Coronary artery (tissue), 2 donors: ENCODE measurements around the gene MRPL1.

Experiments
- DNase-seq: peaks from one replicate; pipeline ENCODE4 v3.0.0-alpha.2; 2017; ENCODE audit warnings: low spot score
- H3K27ac ChIP-seq, 2 donors: fragments of 200-600 bp; sonication (generic); one replicate each; pipeline ENCODE4 v1.5.1; 2016 to 2019
- H3K4me3 ChIP-seq: fragments of 200-600 bp; sonication (generic); 2 replicates; pipeline ENCODE4 v1.5.1; 2016; ENCODE audit warnings: mild to moderate bottlenecking, moderate library complexity
- CTCF ChIP-seq: fragments of 200-600 bp; sonication (generic); IDR thresholded peaks from one replicate; pipeline ENCODE4 v1.5.1; 2019; ENCODE audit warnings: antibody characterized with exemption

Gene MRPL1

GRCh38 chr4:77833126-77833724, 29.4 kb upstream of the MRPL1 start:
- no peak for TF ChIP-seq CTCF
- Histone ChIP-seq H3K27ac (no peak overlapping the region), H3K4me3 (no peak overlapping the region)
- DNase-seq, result no peak

- no peak for TF ChIP-seq CTCF
- Histone ChIP-seq H3K4me3 (no peak overlapping the region), H3K27ac (no peak overlapping the region)
- DNase-seq, result no peak
These were observed 28.2 kb upstream of the MRPL1 start for GRCh38 chr4:77834403-77834802.

- no peak overlapping the region for H3K4me3 ChIP-seq
- no peak for TF ChIP-seq CTCF
- DNase-seq, result no peak
- no peak overlapping the region for H3K27ac ChIP-seq
These were observed 19.0 kb upstream of the MRPL1 start for GRCh38 chr4:77843628-77844027.

GRCh38 chr4:77844363-77844762, 18.3 kb upstream of the MRPL1 start:
- no peak for TF ChIP-seq CTCF
- Histone ChIP-seq H3K4me3 (no peak overlapping the region), H3K27ac (no peak overlapping the region)
- DNase-seq, result no peak

GRCh38 chr4:77845400-77845799, 17.2 kb upstream of the MRPL1 start:
- H3K4me3 ChIP-seq, result no peak overlapping the region
- DNase-seq, result no peak

GRCh38 chr4:77845929-77846328, 16.7 kb upstream of the MRPL1 start:
- H3K27ac ChIP-seq, result no peak overlapping the region
- H3K4me3 ChIP-seq, result no peak overlapping the region
- TF ChIP-seq CTCF, result no peak
- DNase-seq, result no peak

More at GRCh38 chr4:77845400-77845799, 17.2 kb upstream of the MRPL1 start:
- H3K27ac ChIP-seq, result no peak overlapping the region
- TF ChIP-seq CTCF, result no peak

- no peak overlapping the region for H3K4me3 ChIP-seq
- no peak for DNase-seq
- TF ChIP-seq CTCF, result no peak
- H3K27ac ChIP-seq, result no peak overlapping the region
These were observed 14.1 kb upstream of the MRPL1 start for GRCh38 chr4:77848508-77848907.
